Measurements from ENCODE around the gene CDK17.

GRCh38 chr12:96239711-96240635 is 160.3 kb downstream of the CDK17 start:
- TF ChIP-seq GTF2F1 (IDR thresholded peaks at IDR 0.05; ENCODE audit: borderline replicate concordance, low read depth, low read length): no peak
- TF ChIP-seq USF2 (IDR thresholded peaks at IDR 0.05; ENCODE audit: low read length): no peak
- TF ChIP-seq RFX5 (IDR thresholded peaks at IDR 0.05; ENCODE audit: borderline replicate concordance, low read depth, low read length): no peak
- no peak for TF ChIP-seq YY1 (IDR thresholded peaks at IDR 0.05; ENCODE audit: low read depth, low read length)
- TF ChIP-seq SIRT6 (IDR thresholded peaks at IDR 0.05; ENCODE audit: low read length): no peak
- no peak for TF ChIP-seq KDM1A (IDR thresholded peaks at IDR 0.05; ENCODE audit: borderline replicate concordance, low read length)
- no peak for TF ChIP-seq CTCF (IDR thresholded peaks at IDR 0.05; ENCODE audit: control extremely low read depth in 1 of 3, insufficient read depth in 1 of 3, low read depth in 1 of 3, low read length in 3 of 3)
- TF ChIP-seq CEBPB (IDR thresholded peaks at IDR 0.05; ENCODE audit: low read depth, low read length): no peak
- TF ChIP-seq EP300 (IDR thresholded peaks at IDR 0.05; ENCODE audit: borderline replicate concordance in 1 of 2, low read depth in 2 of 2, low read length in 2 of 2): no peak
- no peak for TF ChIP-seq POLR2A (IDR thresholded peaks at IDR 0.05; ENCODE audit: control extremely low read depth in 1 of 2, low read depth in 2 of 2, low read length in 2 of 2)
- TF ChIP-seq SP1 (IDR thresholded peaks at IDR 0.05; ENCODE audit: low read depth, low read length): no peak
- TF ChIP-seq EZH2 (IDR thresholded peaks at IDR 0.05; ENCODE audit: low read depth, low read length, severe bottlenecking): no peak
